HG03457 (cell line): ENCODE data around the gene LMX1A.

Experiments
- ATAC-seq: cut with Tn5 transposase; IDR thresholded peaks from one replicate; pipeline ENCODE4 v1.9.1; 2021; ENCODE audit warnings: moderate number of reproducible peaks; ENCODE audit not compliant: unreplicated experiment

The LMX1A gene

DNA sequence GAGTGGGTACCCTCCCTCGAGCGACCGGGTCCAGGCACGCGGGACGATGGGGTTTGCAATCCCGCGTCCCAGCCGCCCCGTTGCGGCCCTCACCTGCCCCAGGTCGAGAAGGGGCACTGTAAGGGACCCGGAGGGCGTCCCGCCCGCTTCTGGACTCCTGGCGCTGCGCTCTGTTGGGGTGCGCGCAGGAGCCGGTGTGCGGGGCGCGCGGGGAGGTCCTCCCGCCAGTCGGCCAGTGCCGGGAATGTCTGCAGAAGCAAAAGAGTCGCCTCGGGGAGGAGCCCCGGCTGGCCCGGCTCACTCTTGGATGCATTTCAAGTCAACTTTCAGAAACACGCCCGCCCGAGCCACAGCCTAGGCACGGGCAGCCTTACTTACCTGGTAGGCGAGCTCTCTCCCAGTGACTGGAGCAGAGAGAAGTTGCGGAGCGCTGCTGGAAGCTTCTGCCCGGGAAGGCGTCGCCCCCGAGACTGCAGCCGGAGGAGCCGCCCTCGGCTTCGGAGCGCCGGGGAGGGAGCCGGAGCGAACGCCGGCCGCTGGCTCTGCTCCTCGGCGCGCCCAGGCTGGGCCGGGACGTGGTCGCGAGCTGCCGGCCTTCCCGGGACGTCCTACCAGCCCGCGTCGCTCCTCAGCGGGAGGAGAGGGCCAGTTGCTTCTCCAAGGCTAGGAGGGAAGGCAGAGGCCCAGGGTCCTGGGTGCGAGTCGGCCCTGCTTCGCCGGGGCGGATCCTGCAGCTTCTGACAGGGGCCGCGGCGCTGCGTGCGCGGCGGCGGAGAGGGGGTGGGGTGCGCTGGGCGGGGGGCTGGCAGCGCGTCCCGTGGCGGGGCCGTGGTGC, at the start of gene LMX1A:
TSS of gene LMX1A (minus strand) at position 739 of the 835 bp plus-strand sequence. CDS start 1,156 bp downstream, outside the sequence.
- ATAC-seq, result no peak

DNA sequence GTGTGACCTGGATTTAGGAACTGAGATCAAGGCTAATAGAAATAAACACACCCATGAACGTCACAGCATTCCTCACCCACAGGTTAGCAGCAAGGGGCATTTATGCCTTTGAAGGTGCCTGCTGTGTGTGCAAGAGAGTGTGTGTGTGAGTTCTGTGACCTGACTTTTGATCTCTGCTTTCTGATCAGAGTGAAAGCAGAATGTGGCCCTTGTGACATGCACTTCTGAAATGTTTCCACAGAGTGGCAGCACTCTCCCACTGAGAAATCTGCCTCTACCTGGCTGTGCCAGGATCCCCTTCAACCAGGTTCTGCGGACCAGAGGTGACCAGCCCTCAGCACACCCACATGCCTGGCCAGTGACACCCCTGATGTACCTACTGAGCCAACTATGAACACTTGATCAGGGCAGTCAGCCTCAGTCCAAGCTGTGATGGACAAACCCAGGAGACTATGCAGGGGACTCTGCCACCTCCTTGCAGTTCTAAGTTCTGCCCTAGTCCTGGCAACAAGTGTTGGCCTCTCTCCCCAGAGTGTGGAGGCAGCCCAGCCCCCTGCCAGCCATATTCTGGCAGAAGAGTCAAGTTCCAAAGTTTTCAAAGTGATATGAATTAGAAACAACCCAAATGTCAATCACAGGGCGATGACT, 47.4 kb upstream of the LMX1A start:
- no peak for ATAC-seq

DNA sequence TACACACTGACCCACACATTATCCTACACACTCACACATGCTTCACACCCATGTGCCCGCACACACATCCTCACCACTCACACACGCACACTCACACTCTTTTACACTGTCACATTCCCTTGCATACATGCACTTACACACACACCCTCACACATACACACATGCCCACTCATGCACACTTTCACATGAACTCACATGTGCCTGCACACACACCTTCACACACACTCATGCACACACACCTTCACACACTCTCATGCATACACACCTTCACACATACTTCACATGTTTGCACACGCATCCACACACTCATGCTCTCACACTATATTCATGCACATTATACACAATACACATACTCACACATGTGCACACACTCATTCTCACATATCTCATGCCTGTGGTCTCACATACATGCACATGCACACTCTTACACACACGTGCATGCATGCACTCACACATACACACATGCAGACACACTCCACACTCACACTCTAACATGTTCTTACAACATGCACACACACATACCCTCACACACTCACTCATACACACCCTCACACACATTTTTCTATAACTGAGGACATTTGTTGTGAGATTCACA, 46.1 kb upstream of the LMX1A start:
- ATAC-seq, result no peak

DNA sequence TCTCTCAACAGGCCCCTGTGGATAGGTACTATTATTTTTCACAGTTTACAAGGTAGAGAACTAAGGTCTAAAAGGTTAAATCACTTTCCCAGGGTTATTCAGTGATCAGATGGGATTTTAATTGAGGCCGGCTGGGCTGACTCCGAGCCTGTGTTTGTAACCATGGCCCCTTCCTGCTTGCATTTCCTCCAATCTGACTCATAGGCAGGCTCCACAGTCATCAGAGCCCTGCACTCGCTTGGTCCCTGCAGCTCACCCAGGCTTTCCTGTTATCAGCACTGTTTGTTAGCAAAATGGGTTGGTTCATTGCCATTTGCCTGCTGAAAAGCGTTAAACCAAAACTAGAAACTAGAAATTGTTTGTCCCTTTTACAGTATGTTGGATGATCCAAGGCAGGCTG, 41.4 kb upstream of the LMX1A start:
- ATAC-seq, result no peak

DNA sequence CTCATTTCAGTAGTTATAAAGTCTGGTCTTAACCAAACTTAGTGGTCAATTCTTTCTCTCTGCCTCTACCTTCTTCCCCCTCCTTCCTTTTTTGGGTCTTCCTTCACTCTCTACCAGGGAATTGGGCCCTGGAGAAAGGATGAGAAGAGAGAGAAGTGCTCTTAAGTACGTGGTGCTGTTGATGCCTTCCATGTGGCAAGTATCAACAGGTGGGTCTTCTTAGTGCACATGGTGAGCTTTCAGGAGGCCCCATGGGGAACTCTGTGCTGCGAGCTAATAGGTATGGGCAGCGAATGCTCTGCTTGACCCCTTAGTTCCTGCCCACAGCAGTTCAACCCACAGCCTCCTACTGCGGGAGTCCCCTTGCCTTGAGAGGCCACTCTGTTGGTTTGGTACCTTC, 39.4 kb upstream of the LMX1A start:
- no peak for ATAC-seq

DNA sequence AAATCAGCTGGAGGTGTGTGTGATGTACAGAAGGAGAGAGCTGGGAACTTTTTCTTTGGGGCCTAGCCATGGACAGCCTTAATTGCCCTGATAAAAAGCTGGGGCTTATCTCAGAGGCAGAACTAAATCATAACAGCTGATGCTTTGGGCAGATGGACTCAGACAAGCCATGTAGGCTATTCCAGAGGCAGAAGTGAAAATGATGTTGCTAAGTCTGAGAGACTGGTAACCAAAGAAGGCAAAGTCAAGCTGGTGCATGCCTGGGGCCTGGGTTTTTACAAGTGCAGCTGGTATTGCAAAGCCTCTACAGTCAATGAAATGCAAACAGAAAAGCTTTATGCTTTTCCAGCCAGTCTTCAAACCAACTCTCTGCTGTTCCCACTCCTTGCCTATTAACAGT, 39.0 kb upstream of the LMX1A start:
- no peak for ATAC-seq

DNA sequence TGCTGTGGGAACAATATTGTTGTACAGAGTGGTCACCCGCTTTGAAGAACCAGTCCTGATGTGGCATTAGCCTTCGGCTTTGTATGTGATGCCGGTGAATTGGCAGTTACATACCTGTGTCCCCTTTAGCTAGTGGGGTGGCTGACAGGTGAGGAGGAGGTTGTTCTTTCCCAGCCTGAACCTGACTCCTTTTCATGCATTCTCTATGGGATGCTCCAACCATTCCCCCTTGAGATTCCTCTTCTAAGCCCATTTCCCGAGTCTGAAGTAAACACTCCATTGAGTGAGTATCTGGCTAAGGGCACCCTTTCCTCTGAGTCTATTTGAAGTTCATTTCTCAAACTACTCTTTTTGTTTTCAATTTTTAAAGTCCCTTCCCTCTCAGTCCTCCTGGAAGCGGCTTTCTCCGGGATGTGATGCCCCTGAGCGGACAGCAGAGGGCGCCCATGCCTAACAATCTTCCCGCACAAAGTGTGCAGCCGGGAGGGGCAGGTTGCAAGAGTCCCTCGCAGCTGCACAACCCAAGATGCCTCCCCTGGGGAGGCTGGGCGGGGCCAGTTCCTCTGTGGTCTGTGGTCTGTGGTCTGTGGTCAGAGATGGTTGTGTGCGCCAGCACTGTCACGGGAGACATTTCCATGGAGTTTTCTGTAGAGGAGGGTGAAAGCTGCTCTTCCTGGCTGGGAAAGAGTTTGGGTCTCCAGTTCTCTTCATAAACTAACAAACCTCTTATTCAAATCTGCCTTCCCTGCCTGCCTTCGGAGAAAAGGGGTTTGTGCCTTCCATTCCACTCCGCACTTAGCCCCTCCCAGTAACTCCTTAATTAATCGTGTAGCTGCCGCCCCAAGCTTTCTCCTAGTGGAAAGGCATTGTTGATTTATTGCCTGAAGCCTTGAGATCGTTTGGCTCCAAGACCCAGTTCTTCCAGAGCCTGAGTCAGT, 36.4 kb upstream of the LMX1A start:
- peak; percentile 97 for ATAC-seq

DNA sequence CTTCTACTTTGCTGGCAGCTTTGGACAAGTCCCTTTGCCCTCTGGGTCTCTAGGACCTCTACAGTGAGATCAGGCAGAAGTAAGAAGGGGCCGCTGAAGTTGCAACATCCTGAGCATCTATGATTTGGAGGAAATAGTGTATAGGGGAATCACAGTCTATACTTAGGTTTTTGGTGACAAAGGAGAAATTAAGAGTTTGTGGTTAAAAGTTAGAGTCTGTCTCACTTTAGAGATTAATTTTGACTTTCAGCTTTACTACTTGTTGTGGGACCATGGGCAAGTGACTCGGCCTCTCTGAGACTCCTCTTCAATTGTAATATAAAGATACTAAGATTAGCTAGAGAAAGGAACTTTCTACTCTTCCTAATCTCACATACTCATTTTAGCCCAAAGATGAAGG, 33.1 kb upstream of the LMX1A start:
- ATAC-seq, result no peak

DNA sequence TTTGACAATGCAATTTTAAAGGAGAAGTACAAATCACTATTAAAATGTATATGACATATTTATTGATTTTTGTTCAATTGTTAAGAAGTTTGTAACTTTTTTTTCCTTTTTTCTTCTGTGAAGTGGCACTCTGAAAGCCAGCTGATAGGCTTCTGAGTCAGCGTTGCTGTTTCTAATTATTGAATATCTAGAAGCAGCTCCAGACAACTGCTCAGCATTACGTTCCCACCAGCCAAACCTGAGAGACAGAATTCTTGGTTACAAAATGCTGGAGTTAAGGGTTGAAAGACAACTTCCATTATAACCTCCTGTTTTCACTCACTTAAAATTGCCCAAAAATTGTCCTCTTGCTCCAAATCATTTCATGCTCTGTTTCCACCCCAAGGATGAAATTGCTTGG, 31.4 kb upstream of the LMX1A start:
- no peak for ATAC-seq

DNA sequence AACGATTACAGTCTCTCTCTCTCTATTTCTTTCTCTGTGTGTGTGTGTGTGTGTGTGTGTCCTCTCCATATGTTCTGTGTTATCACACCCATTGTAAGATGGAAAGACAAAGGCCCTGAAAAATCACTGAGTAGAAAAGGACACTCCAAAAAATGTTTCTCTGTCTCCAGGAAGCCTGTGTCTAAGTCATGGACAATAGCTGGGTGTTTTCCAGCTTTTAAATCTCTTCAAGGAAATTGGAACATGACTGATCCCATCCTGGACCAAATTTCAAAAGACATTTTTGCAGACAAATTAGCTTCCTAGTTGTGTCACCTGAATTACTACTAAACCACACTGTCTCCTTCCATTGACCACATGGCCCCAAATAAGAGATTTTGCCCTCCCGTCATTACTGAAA, 31.0 kb upstream of the LMX1A start:
- ATAC-seq, result no peak

DNA sequence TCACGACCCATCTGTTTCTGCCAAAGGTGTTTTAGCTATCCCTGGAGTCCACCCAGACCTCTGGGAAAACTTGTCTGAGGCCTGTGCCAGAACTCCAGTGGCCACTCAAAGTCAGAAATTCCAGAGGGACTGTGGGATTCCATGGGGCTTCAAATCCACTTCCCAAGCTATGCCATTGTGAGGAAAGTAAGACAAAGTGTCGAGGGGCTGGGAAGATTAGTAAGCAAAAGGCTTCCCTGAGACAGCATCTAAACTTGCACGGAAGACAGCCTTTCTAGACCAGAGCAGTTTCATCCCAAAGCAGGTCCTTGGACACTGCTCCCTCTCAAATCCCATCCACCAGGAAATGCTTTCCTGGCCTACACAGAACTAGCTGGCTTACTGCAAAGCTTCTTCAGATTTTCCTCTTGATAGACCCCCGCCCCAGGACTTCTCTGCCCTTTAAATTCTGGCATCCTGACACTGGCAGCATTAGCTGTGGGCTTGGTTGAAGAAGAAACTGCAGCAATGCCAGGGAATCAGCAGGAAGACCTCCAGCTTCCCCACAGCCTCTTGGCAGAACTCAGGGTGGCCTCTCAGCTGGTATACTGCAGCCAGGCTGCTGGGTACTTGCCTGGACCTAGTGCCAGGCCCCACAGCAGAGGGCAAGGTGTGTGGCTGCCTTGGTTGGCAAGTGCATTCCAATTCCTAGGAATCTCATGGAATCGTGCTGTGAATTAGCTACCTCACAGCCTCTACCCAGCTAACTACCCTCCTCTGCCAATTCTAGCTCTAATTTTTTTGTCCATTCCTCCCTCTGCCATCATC, 27.3 kb upstream of the LMX1A start:
- ATAC-seq, result no peak

DNA sequence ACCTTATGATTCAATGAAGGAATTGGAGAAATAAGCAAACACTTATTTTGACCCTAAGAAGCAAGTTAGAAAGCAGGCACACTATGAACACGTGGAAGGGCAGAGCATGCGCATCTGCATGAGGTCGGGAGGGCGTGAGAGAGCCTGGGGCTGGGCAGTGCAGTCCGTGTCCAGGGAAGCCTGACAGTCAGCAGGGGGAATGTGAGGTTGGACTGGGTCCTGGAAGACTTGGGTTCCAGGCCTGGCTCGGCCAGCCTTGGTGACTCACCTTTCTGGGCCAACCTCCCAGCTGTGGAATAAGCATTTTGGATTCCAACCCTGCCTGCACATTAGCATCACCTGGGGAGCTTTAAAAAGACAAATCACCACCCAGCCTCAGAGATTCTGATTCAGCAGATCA, 26.6 kb upstream of the LMX1A start:
- ATAC-seq, result no peak

DNA sequence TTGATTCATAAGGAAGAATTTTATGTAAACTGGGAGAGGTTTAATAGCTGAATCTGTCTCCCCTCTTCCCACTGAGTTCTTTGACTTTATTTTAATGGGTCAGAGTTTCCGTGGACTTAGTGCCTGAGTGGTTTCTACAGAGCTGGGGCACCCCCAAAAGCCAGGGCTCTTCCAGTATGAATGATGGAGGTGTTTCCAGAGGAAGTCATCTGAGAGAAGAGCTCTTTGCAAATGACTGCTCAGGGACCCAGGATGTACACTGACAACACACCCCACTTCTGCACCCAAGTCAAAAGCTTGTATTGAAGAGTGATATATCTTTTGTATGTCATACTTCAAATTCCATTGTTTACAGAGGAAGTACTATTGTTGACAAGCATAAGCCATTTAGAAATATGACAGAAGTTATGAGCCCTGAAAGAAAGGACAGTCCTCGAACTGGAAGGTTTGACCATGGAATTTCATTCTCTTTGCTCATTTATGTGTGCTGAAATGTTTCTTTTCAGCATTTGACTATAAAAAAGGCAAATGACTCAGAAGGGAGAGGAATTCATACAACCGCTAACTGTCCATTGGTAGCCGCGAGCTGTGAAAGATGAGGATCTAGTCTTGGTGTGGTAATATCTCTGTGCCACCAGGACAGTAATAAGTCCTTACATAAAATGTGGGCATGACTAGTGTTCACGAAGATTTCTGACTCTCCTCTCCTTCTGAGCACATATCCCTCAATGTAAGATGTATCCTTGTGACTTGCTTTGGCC, 25.4 kb upstream of the LMX1A start:
- no peak for ATAC-seq

DNA sequence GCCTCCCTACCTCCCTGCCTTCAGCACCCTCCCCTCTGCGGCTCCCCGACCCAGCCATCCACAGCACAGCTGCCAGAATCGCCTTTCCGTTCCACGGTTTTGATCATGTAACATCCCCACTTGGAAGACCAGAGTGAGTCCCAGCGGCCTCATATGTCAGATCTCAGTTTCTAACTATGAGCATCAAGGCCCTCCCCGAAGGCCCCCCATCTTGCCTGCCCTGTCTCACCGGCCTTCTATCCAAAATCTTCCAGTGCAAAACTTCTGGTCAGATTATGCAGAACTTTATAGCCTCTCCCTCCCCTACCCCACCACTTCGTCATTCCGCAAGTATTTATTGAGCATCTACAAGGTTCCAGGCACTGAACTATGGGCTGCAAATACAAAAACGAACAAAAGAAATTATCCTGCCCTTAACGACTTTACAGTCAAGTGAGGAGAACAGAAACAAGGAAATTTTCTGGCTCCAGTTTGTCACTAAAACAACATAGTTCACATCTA, 20.3 kb upstream of the LMX1A start:
- ATAC-seq, result no peak

DNA sequence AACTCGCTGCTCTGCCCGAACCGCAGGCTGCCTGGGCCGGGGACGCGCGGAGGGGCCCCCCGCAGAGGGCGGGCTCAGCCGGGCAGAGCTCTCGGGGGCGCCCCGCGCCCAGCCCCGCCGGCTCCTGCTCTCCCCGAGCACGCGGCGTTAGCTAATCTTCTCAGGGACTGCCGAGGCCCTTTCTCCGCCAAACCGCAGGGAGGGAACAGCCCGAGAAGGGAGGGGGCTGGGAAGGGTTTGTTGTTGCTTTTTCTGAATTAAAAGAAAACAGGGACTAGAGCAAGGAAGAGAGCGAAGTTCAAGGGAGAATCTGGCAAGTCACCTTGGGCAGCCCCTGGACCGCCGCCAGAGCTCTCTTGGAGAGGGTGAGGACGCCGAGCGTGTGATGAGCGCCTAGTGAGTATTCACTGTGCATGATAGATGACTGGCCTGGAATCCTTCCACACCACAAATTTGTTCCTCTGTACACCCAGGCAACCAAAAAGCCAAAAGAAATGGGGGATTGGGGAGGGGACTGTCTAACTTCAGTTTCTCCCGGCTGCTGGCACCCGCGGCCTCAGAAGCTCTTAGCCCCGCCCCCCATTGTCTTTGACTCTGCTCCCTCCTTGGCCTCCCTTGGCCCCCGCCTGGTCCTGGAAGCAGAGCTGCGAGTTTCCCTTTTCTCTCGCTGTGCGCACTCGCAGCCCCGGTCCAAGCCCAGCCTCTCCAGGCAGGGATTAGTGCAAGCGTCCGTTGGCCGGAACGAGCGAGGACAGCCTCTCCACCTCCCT, 19.7 kb upstream of the LMX1A start:
- ATAC-seq, result no peak

DNA sequence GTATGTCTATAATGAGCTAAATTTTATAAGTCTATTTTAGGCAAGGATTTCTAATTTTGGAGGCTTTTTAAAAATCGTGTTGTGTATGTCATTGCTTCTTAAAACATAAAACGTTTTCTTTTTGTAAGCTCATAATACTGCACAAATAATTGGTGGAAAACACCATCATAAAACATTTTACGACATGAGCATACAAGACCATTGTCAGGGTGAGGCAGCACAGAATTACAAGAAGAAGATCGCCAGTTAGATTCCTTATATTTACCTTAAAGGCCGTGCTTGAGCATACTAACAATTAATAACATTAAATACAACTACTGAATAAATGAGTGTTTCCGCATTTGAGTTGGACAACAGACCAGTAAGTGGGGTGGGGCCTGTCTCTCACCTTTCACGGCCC, 19.1 kb upstream of the LMX1A start:
- no peak for ATAC-seq

DNA sequence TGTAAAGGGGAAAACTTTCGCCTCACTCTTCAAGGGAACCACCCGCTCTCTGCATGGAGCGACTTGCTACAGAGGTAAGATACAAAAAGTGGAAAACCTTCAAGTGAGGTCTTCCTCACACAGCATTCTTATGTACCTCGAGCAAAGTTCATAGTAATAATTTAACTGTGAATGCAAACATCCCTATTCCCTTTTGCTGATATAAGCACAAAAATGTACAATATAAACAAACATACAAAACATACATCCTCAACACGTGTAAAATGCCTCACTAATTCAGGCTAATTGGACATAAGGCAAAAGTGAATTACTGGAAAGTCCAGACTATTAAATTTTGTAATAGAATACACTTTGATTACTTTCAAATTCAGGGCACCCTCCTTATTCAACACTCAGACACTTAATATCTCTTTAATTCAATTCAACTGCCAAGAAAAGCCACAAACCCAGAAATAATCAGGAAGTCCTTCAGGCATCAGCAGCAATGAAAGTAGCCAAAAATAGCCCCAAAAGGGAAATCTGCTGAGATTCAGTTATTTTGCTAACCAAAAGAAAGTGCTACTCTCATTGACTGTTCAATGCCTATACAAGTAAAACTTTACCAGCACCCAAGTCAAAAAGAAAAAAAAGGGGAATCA, 15.2 kb upstream of the LMX1A start:
- ATAC-seq, result no peak

DNA sequence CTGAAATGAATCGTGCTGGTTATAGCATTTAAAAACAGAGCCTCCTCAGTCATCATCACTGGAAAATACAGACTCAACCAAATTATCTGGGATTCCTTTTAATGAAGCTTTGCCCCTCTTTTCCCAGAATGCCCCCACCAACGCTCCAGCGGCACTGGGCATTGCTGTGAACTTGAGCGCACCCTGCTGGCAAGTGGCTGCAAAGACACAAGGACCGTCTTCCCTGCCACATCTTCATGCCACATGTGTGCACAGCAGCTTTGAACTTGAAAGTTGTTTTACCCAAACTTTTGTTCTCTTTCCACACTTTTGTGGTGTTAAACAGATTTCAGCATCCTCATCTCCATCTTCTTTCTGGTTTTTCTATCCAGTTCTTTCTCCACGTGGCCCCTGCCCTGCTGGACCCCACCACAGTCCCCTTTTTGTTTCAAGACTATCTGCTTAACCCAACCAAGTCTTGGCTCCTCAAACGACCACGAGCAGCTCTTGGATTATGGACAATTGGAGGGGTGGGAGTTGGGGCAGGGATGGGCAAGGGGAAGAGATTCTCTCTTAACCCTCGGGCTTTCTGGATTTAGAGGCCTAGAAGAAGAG, 12.8 kb upstream of the LMX1A start:
- ATAC-seq, result no peak
